Measurements from ENCODE around the gene TGOLN2. TPM values are rescaled to one million over a fixed set of nuclear protein-coding genes. Genes with fewer than 3 reads are reported as not detected.

TGOLN2 gene
- total and polyA plus RNA-seq, 2 of the 13 experiments (the other 11 are each of a cell fraction or from before 2014, with no cell fraction given): 99.6 to 155 TPM

DNA sequence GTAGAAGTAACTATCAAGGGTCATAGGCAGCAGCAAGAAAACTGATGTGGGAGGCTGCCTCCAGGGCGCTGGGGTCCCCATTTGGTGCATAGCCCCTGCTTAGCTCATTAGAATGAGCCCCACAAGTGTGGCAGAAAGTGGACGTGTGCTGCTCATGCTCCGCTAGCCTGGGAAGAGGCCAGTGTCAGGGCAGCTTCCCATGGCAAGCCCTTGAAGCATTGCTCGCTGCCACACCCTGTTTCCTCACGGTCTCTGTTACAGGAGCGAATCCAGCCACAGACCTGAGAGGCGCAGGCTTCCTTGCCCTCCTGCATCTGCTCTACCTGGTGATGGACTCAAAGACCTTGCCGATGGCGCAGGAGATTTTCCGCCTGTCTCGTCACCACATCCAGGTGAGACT, 49.3 kb upstream of the TGOLN2 start (continued):
- TF ChIP-seq ZNF275 (CRISPR knock-in tag; IDR thresholded peaks at IDR 0.05; ENCODE audit: borderline replicate concordance): no peak
- TF ChIP-seq, protein P1, sequence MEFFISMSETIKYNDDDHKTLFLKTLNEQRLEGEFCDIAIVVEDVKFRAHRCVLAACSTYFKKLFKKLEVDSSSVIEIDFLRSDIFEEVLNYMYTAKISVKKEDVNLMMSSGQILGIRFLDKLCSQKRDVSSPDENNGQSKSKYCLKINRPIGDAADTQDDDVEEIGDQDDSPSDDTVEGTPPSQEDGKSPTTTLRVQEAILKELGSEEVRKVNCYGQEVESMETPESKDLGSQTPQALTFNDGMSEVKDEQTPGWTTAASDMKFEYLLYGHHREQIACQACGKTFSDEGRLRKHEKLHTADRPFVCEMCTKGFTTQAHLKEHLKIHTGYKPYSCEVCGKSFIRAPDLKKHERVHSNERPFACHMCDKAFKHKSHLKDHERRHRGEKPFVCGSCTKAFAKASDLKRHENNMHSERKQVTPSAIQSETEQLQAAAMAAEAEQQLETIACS (CRISPR knock-in tag; IDR thresholded peaks at IDR 0.05): no peak
- no peak for TF ChIP-seq ZNF333 (CRISPR knock-in tag; IDR thresholded peaks at IDR 0.05; ENCODE audit: borderline replicate concordance)
- no peak for TF ChIP-seq JUNB (CRISPR knock-in tag; IDR thresholded peaks at IDR 0.05; ENCODE audit: borderline replicate concordance)

- no peak overlapping the region for H3K9ac ChIP-seq (ENCODE audit: insufficient read depth, low read depth, low read length)
- H3K79me2 ChIP-seq (ENCODE audit: insufficient read depth, low read length): no peaks in the 10 kb centered on the region
- DNase-seq (ENCODE audit: low spot score): no peak
- no peak for FAIRE-seq
- H4K20me1 ChIP-seq (ENCODE audit: insufficient read depth, low read length): no peaks in the 10 kb centered on the region
- no TSS peak for BruUV-seq (replicated peaks)
- no peaks in the 10 kb centered on the region for H3K27me3 ChIP-seq (ENCODE audit: control insufficient read depth in 1 of 2, insufficient read depth in 2 of 2, low read length in 2 of 2)
- H3K4me1 ChIP-seq (ENCODE audit: insufficient read depth, low read length): no peaks in the 10 kb centered on the region
- peaks cover 1 to 4% of the 10 kb centered on the region in 2 experiments; a peak in 3 of 5 replicates for H3K36me3 ChIP-seq (replicated peaks in 1 of 2; ENCODE audit: control insufficient read depth in 1 of 2, insufficient read depth in 2 of 2, low read length in 2 of 2)
- WGBS (ENCODE audit: low lambda C conversion rate): 94% methylated on average over 4 of the region's 5 CpGs
- H3K4me3 ChIP-seq (replicated peaks in 1 of 3; ENCODE audit: insufficient read depth in 1 of 3, low read depth in 2 of 3, low read length in 3 of 3): no peak overlapping the region
- no peak overlapping the region for H3K27ac ChIP-seq (ENCODE audit: extremely low read length, insufficient read depth, low read length)
- ChIA-PET CTCF (ENCODE audit: low intra/inter-chr PET ratio, low total read pairs) (no interaction called here), POLR2A (interaction anchor here (1.1 to 2.2 kb wide), 2 partner anchors 11 to 69 kb away, joined by 3 to 6 read pairs; no protein-coding TSS in a partner anchor)
- H3K9me3 ChIP-seq (ENCODE audit: low read length): peaks cover 6% of the 10 kb centered on the region; the same call in 1 of the 2 replicates
- in situ Hi-C loops (cut with HindIII; ENCODE audit: extremely low pct_ligation_motif_present, low pct_unique_long_range_greater_than_20kb) (no loop called here), intact Hi-C loops (cut with micrococcal nuclease; ENCODE audit: unreplicated experiment) (no loop called here)
- no peak overlapping the region for H3K4me2 ChIP-seq (ENCODE audit: low read depth, low read length)
- no peak overlapping the region for H2AFZ ChIP-seq (ENCODE audit: low read length)
- no peak for ATAC-seq
- no peak for TF ChIP-seq IRF2 (CRISPR knock-in tag; IDR thresholded peaks at IDR 0.05)
- TF ChIP-seq, protein P2, sequence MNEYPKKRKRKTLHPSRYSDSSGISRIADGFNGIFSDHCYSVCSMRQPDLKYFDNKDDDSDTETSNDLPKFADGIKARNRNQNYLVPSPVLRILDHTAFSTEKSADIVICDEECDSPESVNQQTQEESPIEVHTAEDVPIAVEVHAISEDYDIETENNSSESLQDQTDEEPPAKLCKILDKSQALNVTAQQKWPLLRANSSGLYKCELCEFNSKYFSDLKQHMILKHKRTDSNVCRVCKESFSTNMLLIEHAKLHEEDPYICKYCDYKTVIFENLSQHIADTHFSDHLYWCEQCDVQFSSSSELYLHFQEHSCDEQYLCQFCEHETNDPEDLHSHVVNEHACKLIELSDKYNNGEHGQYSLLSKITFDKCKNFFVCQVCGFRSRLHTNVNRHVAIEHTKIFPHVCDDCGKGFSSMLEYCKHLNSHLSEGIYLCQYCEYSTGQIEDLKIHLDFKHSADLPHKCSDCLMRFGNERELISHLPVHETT (CRISPR knock-in tag; conservative IDR thresholded peaks at IDR 0.05): no peak
- TF ChIP-seq ZGPAT (CRISPR knock-in tag; IDR thresholded peaks at IDR 0.05): no peak
- no peak for TF ChIP-seq XRCC5 (optimal IDR thresholded peaks at IDR 0.05; ENCODE audit: low read length)
- no peak for TF ChIP-seq ZNF558 (CRISPR knock-in tag; IDR thresholded peaks at IDR 0.05; ENCODE audit: borderline replicate concordance)
- no peak for TF ChIP-seq ZNF550 (CRISPR knock-in tag; IDR thresholded peaks at IDR 0.05; ENCODE audit: borderline replicate concordance)
- TF ChIP-seq ZBTB10 (CRISPR knock-in tag; IDR thresholded peaks at IDR 0.05; ENCODE audit: borderline replicate concordance): no peak
- no peak for TF ChIP-seq STAT5B (CRISPR knock-in tag; IDR thresholded peaks at IDR 0.05)
- no peak for TF ChIP-seq KDM4B (CRISPR knock-in tag; IDR thresholded peaks at IDR 0.05)
- TF ChIP-seq KLF16 (CRISPR knock-in tag; IDR thresholded peaks at IDR 0.05): no peak
Observed at GRCh38 chr2:85376291-85377065, 48.7 kb upstream of the TGOLN2 start.

All from HepG2 (cell line).